Measurements from ENCODE around the gene ANKRD44. TPM values are rescaled to one million over a fixed set of nuclear protein-coding genes. Genes with fewer than 3 reads are reported as not detected.
A peak's percentile ranks its signal among the peaks of the same experiment; 100 is the strongest.

Gene ANKRD44
- total RNA-seq, 2 donors from 2014 or later: 57.8 to 93.4 TPM

DNA sequence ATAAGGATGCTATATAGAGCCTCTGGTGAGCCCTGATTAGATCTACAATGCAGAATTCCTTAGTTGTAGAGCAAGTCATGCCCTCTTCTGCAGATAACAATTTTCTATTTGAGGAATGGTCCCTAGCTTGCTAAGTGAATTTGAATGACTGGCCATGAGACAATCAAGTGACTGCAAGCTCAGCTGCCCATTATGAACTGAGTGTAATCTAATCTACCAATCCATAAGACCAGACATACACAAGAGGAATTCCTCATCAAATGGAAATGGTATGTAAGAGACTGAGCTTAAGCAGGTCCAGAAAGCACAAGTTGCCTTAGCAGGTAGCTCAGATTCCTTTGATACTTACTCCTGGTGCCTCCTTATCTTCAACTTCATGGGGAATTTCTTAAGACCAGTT lies 4.8 kb upstream of the ANKRD44 start:
- no peak overlapping the region for H3K4me3 ChIP-seq
- no peaks in the 10 kb centered on the region for H3K27me3 ChIP-seq (replicated peaks; ENCODE audit: insufficient read depth)
- TF ChIP-seq, protein P1, sequence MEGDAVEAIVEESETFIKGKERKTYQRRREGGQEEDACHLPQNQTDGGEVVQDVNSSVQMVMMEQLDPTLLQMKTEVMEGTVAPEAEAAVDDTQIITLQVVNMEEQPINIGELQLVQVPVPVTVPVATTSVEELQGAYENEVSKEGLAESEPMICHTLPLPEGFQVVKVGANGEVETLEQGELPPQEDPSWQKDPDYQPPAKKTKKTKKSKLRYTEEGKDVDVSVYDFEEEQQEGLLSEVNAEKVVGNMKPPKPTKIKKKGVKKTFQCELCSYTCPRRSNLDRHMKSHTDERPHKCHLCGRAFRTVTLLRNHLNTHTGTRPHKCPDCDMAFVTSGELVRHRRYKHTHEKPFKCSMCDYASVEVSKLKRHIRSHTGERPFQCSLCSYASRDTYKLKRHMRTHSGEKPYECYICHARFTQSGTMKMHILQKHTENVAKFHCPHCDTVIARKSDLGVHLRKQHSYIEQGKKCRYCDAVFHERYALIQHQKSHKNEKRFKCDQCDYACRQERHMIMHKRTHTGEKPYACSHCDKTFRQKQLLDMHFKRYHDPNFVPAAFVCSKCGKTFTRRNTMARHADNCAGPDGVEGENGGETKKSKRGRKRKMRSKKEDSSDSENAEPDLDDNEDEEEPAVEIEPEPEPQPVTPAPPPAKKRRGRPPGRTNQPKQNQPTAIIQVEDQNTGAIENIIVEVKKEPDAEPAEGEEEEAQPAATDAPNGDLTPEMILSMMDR (IDR thresholded peaks at IDR 0.05): no peak
- DNase-seq (ENCODE audit: low spot score) (no peak), ATAC-seq (ENCODE audit: insufficient number of reproducible peaks, low FRiP score, low read depth) (no peak)
- H3K9me3 ChIP-seq: no peaks in the 10 kb centered on the region
- peaks cover 3 to 9% of the 10 kb centered on the region in 2 donors for H3K4me1 ChIP-seq (ENCODE audit: control insufficient read depth in 1 of 2, low read depth in 2 of 2)
- H3K27ac ChIP-seq: no peak overlapping the region
- no peaks in the 10 kb centered on the region for H3K36me3 ChIP-seq

DNA sequence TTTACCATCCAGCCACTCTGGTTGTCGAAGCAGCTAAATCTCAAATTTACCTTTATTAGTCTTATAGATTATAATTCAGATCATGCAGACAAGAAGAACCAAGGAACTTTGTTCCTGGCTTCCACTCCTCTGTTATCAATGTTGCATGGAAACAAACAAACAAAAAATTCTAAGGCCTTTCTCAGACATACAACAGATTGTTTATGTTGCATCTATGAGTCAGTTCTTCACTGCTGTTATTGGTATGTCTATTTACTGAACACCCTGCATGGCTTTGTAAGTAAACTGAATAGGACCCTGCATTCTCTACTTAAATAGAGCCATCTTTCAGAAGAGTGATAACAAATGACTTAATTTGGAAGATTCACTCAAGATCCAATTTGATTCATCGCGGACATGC lies 1.6 kb upstream of the ANKRD44 start:
- DNase-seq (ENCODE audit: low spot score): no peak
- H3K4me1 ChIP-seq (ENCODE audit: control insufficient read depth in 1 of 2, low read depth in 2 of 2): peaks cover 4 to 30% of the 10 kb centered on the region in 2 donors
- no peak overlapping the region for H3K4me3 ChIP-seq
- no peaks in the 10 kb centered on the region for H3K27me3 ChIP-seq (replicated peaks; ENCODE audit: insufficient read depth)
- H3K9me3 ChIP-seq: no peaks in the 10 kb centered on the region
- no peak overlapping the region for H3K27ac ChIP-seq
- TF ChIP-seq, protein P1 (IDR thresholded peaks at IDR 0.05): no peak
- no peaks in the 10 kb centered on the region for H3K36me3 ChIP-seq
- ATAC-seq (ENCODE audit: insufficient number of reproducible peaks, low FRiP score, low read depth): no peak

DNA sequence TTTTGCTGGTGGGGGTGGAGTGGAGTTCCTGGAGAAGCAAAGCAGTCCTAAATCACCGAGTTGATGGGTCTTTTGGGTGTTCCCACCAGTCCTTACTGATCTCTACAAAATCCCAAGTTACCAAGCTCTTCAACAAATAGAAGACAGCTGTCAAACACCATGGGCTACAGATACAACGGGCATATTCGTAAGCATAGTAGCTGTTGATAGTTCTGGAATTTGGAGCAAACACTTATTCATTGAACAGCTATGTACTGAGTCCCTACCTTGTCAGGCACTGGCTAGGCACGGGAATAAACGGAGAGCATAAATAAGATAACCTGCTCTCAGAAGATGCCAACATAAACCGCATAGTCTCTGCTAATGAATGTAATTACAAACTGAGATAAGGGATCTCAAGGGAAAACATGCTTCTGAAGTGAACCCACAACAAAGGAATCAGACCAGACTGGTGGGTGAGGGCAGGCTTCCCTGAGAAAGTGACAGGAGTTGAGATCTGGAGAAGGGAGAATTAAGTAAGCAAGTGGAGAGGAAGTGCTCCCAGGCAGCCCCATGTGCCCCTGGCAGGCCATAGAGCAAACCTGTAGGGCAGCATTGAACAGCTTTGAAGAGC lies 947 bp upstream of the ANKRD44 start:
- Histone ChIP-seq H3K4me3 (peak overlapping the region; percentile 88), H3K9me3 (no peaks in the 10 kb centered on the region), H3K36me3 (no peaks in the 10 kb centered on the region), H3K27me3 (replicated peaks; ENCODE audit: insufficient read depth) (no peaks in the 10 kb centered on the region), H3K4me1 (ENCODE audit: control insufficient read depth in 1 of 2, low read depth in 2 of 2) (peaks cover 11 to 36% of the 10 kb centered on the region in 2 donors), H3K27ac (peak overlapping the region; percentile 60 to 69)
- no peak for DNase-seq (ENCODE audit: low spot score)
- ATAC-seq (ENCODE audit: insufficient number of reproducible peaks, low FRiP score, low read depth): no peak
- TF ChIP-seq, protein P1 (IDR thresholded peaks at IDR 0.05): no peak

DNA sequence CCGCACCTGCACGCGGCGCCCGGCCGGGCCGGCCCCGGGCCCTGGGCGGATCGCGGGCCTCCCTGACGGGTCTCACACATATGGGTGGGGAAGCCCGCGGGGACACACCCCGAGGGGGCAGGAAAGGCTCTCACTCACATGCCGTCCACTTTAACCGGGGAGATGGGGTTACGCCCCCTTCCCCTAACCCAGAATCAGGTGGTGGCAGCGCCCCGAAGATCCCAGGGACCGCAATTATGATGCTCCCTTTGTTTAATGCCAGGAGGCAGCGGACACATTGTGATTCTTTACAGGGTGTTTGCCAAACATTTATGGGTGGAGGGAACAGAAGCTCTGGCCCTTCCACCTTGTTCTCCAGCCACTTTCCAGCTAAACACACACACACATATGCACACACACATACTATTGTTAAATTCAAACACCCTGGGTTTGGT lies 424 bp upstream of the ANKRD44 start:
- TF ChIP-seq, protein P1 (IDR thresholded peaks at IDR 0.05): no peak
- no peak for ATAC-seq (ENCODE audit: insufficient number of reproducible peaks, low FRiP score, low read depth)
- H3K27me3 ChIP-seq (replicated peaks; ENCODE audit: insufficient read depth): no peaks in the 10 kb centered on the region
- no peaks in the 10 kb centered on the region for H3K9me3 ChIP-seq
- peaks cover 16 to 41% of the 10 kb centered on the region in 2 donors for H3K4me1 ChIP-seq (ENCODE audit: control insufficient read depth in 1 of 2, low read depth in 2 of 2)
- no peaks in the 10 kb centered on the region for H3K36me3 ChIP-seq
- no peak for DNase-seq (ENCODE audit: low spot score)
- H3K4me3 ChIP-seq: peak overlapping the region; percentile 88
- H3K27ac ChIP-seq: peak overlapping the region; percentile 60 to 69

DNA sequence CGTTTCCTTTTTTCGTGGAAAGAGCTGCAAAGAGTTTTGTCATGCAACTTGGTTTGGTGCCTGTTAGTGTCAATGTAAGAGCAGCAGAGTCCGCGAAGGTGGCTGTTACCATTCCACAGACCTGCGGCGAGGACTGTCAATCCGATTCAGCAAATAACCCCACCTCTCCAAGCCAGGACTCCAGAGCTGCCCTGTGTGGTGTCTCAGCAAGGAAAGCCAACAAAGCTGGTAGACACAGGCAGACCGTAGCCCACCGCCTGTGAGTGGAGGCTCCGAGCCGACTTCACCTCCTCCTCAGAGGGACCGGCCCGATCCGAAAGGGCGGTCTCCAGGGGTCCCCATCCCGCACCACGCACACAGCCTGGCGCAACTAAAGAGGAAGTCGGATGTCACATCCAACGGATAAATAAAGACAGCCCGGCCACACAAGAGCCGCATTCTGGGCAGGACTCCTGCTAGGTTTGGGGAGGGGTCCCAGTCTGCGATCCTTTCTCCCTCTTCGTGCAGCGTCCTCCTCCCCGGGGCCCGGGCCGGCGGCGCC lies 819 bp downstream of the ANKRD44 start:
- H3K27me3 ChIP-seq (replicated peaks; ENCODE audit: insufficient read depth): no peaks in the 10 kb centered on the region
- DNase-seq (ENCODE audit: low spot score) (no peak), ATAC-seq (ENCODE audit: insufficient number of reproducible peaks, low FRiP score, low read depth) (no peak)
- H3K27ac ChIP-seq: peak overlapping the region; percentile 74 to 89
- H3K9me3 ChIP-seq: no peaks in the 10 kb centered on the region
- no peaks in the 10 kb centered on the region for H3K36me3 ChIP-seq
- H3K4me1 ChIP-seq (ENCODE audit: control insufficient read depth in 1 of 2, low read depth in 2 of 2): peaks cover 21 to 52% of the 10 kb centered on the region in 2 donors
- peak overlapping the region; percentile 88 for H3K4me3 ChIP-seq
- TF ChIP-seq, protein P1 (IDR thresholded peaks at IDR 0.05): no peak
